Tibial artery (tissue), 4 donors: ENCODE data around the gene P4HA1.

ENCODE experiments used
- DNase-seq, 2 donors: peaks; one replicate each; pipeline ENCODE4 v3.0.0-alpha.2; 2019
- H3K27ac ChIP-seq, 2 donors: fragments of 200-600 bp; sonication (generic) in 1 of 2; 1 replicate in 1 of 2; 2 replicates in 1 of 2; pipeline ENCODE4 v1.5.1; 2018 to 2019; ENCODE audit warnings: mild to moderate bottlenecking in 1 of 2
- H3K27me3 ChIP-seq, 2 donors: fragments of 200-600 bp; sonication (generic) in 1 of 2; one replicate each; pipeline versions ENCODE4 v1.5.1 to v1.6.0; 2016 to 2019
- H3K36me3 ChIP-seq, 3 donors: fragments of 200-600 bp; sonication (generic) in 2 of 3; one replicate each; pipeline ENCODE4 v1.5.1; 2016 to 2019; ENCODE audit warnings: mild to moderate bottlenecking in 2 of 3
- H3K4me1 ChIP-seq, 4 donors: fragments of 200-600 bp; sonication (generic) in 2 of 4; 1 replicate in 3 of 4; 2 replicates in 1 of 4; pipeline ENCODE4 v1.5.1; 2016 to 2019
- H3K4me3 ChIP-seq, 2 donors: fragments of 200-600 bp; sonication (generic) in 1 of 2; 1 replicate in 1 of 2; 2 replicates in 1 of 2; pipeline ENCODE4 v1.5.1; 2018 to 2019; ENCODE audit warnings: mild to moderate bottlenecking in 2 of 2
- H3K9me3 ChIP-seq, 3 donors: fragments of 200-600 bp; sonication (generic) in 1 of 3; one replicate each; pipeline ENCODE4 v1.5.1; 2016 to 2019
- CTCF ChIP-seq, 2 experiments: fragments of 200-600 bp in 1 of 2; fragments of 450-650 bp in 1 of 2; IDR thresholded peaks; one replicate each; pipeline ENCODE4 v1.5.1; 2017 to 2019; ENCODE audit warnings: antibody characterized with exemption in 2 of 2, mild to moderate bottlenecking in 1 of 2, moderate library complexity in 1 of 2
- intact Hi-C: fragments of 100-400 bp; cut with DNase I; formaldehyde crosslinking; loops from one replicate; pipeline ENCODE4 v1.15.0; 2023; ENCODE audit warnings: low total_unique reads

P4HA1 gene

GRCh38 chr10:73131913-73132686 lies 35.4 kb upstream of the P4HA1 start:
- no peak for DNase-seq
- no peak for TF ChIP-seq CTCF (IDR thresholded peaks at IDR 0.05)
- Histone ChIP-seq H3K4me3 (no peak overlapping the region), H3K36me3 (peaks cover 45 to 93% (median 69%) of the 10 kb centered on the region in 3 donors), H3K4me1 (no peaks in the 10 kb centered on the region), H3K9me3 (no peaks in the 10 kb centered on the region), H3K27me3 (no peaks in the 10 kb centered on the region), H3K27ac (no peak overlapping the region)
- intact Hi-C loops = no loop called here

- H3K27me3 ChIP-seq = no peaks in the 10 kb centered on the region
- intact Hi-C loops = no loop called here
- no peak for DNase-seq
- H3K4me1 ChIP-seq = no peaks in the 10 kb centered on the region
- no peak for TF ChIP-seq CTCF (IDR thresholded peaks at IDR 0.05)
- H3K27ac ChIP-seq = no peak overlapping the region
- peaks cover 51 to 93% (median 67%) of the 10 kb centered on the region in 3 donors for H3K36me3 ChIP-seq
- H3K4me3 ChIP-seq = no peak overlapping the region
- no peaks in the 10 kb centered on the region for H3K9me3 ChIP-seq
Measured at GRCh38 chr10:73131301-73131700, 34.6 kb upstream of the P4HA1 start.

- Histone ChIP-seq H3K9me3 (no peaks in the 10 kb centered on the region), H3K36me3 (peaks cover 29 to 83% (median 33%) of the 10 kb centered on the region in 3 donors), H3K4me1 (no peaks in the 10 kb centered on the region), H3K4me3 (no peak overlapping the region), H3K27me3 (no peaks in the 10 kb centered on the region), H3K27ac (no peak overlapping the region)
- no peak for TF ChIP-seq CTCF (IDR thresholded peaks at IDR 0.05)
- no peak for DNase-seq
- intact Hi-C loops = no loop called here
Measured at GRCh38 chr10:73126343-73126742, 29.7 kb upstream of the P4HA1 start.

GRCh38 chr10:73119952-73120351 lies 23.3 kb upstream of the P4HA1 start:
- TF ChIP-seq CTCF (IDR thresholded peaks at IDR 0.05) = no peak
- no peak for DNase-seq
- Histone ChIP-seq H3K9me3 (no peaks in the 10 kb centered on the region), H3K27me3 (no peaks in the 10 kb centered on the region), H3K36me3 (peaks cover 10 to 51% (median 12%) of the 10 kb centered on the region in 3 donors), H3K27ac (no peak overlapping the region), H3K4me1 (peaks cover 0 to 11% (median 0%) of the 10 kb centered on the region in 4 donors), H3K4me3 (no peak overlapping the region)
- intact Hi-C loops = no loop called here

- no peak overlapping the region for H3K4me3 ChIP-seq
- DNase-seq = no peak
- H3K27ac ChIP-seq = no peak overlapping the region
- no peaks in the 10 kb centered on the region for H3K27me3 ChIP-seq
- no peaks in the 10 kb centered on the region for H3K9me3 ChIP-seq
- H3K36me3 ChIP-seq = peaks cover 10 to 46% (median 12%) of the 10 kb centered on the region in 3 donors
- peaks cover 0 to 11% (median 0%) of the 10 kb centered on the region in 4 donors for H3K4me1 ChIP-seq
- intact Hi-C loops = no loop called here
- no peak for TF ChIP-seq CTCF (IDR thresholded peaks at IDR 0.05)
Measured at GRCh38 chr10:73119457-73119856, 22.8 kb upstream of the P4HA1 start.
